Activated naive CD4-positive, alpha-beta T cell treated with anti-CD3 and anti-CD28 coated beads, Interleukin-2, amount 10 ng/mL, durations not matched to agents 7 days and 5 days (primary cell): ENCODE data around the gene PPM1N.

Experiments used
- CTCF ChIA-PET: fragments of 350-600 bp; sonication (Branson Sonifier 250); formaldehyde crosslinking; loops from one replicate; lab custom pipeline; 2021; ENCODE audit warnings: antibody characterized with exemption; lab: Charles Lee
- DNase-seq: peaks from one replicate; pipeline ENCODE4 v3.0.0-alpha.2; 2020
- H3K27ac Mint-ChIP-seq: one replicate; pipeline ENCODE4 v1.8.0; 2021; ENCODE audit warnings: mild to moderate bottlenecking, moderate library complexity, mixed read lengths
- H3K27me3 Mint-ChIP-seq: one replicate; pipeline ENCODE4 v1.8.0; 2021; ENCODE audit warnings: mild to moderate bottlenecking, mixed read lengths
- H3K36me3 Mint-ChIP-seq: one replicate; pipeline ENCODE4 v1.8.0; 2021; ENCODE audit warnings: mixed read lengths
- H3K4me1 Mint-ChIP-seq: one replicate; pipeline ENCODE4 v1.8.0; 2021; ENCODE audit warnings: mixed read lengths
- H3K4me3 Mint-ChIP-seq: one replicate; pipeline ENCODE4 v1.8.0; 2021; ENCODE audit warnings: mild to moderate bottlenecking, moderate library complexity, mixed read lengths
- H3K9me3 Mint-ChIP-seq: one replicate; pipeline ENCODE4 v1.8.0; 2021; ENCODE audit warnings: mixed read lengths

Gene PPM1N

GRCh38 chr19:45528149-45528743 is 30.0 kb downstream of the PPM1N start:
- Mint-ChIP-seq H3K27me3 (peaks cover 21% of the 10 kb centered on the region), H3K36me3 (peaks cover 31% of the 10 kb centered on the region), H3K27ac (no peak overlapping the region), H3K4me3 (no peak overlapping the region), H3K9me3 (peaks cover 8% of the 10 kb centered on the region), H3K4me1 (peaks cover 22% of the 10 kb centered on the region)
- CTCF ChIA-PET, result interaction anchor here (1.7 kb wide), 1 partner anchor 30 kb away, joined by 4 read pairs; no protein-coding TSS in a partner anchor
- DNase-seq, result no peak

GRCh38 chr19:45528744-45529419 is 30.6 kb downstream of the PPM1N start:
- Mint-ChIP-seq H3K9me3 (peaks cover 8% of the 10 kb centered on the region), H3K27ac (no peak overlapping the region)
- CTCF ChIA-PET, result interaction anchor here (1.0 to 1.7 kb wide), 2 partner anchors 29 to 46 kb away, joined by 3 to 4 read pairs; no protein-coding TSS in a partner anchor

GRCh38 chr19:45529420-45529785 is 31.2 kb downstream of the PPM1N start:
- H3K9me3 Mint-ChIP-seq, result peaks cover 8% of the 10 kb centered on the region
- H3K36me3 Mint-ChIP-seq, result peaks cover 20% of the 10 kb centered on the region
- no peak overlapping the region for H3K27ac Mint-ChIP-seq
- peaks cover 21% of the 10 kb centered on the region for H3K27me3 Mint-ChIP-seq
- H3K4me1 Mint-ChIP-seq, result peaks cover 15% of the 10 kb centered on the region
- DNase-seq, result no peak
- CTCF ChIA-PET, result interaction anchor here (1.0 to 1.7 kb wide), 2 partner anchors 29 to 46 kb away, joined by 3 to 4 read pairs; no protein-coding TSS in a partner anchor
- no peak overlapping the region for H3K4me3 Mint-ChIP-seq

More at GRCh38 chr19:45528744-45529419, 30.6 kb downstream of the PPM1N start:
- peaks cover 21% of the 10 kb centered on the region for H3K27me3 Mint-ChIP-seq
- H3K4me1 Mint-ChIP-seq, result peaks cover 16% of the 10 kb centered on the region
- H3K36me3 Mint-ChIP-seq, result peaks cover 24% of the 10 kb centered on the region
- DNase-seq, result no peak
- H3K4me3 Mint-ChIP-seq, result no peak overlapping the region

GRCh38 chr19:45531349-45531748 is 33.1 kb downstream of the PPM1N start:
- H3K27ac Mint-ChIP-seq, result no peak overlapping the region
- CTCF ChIA-PET, result interaction anchor here (1.1 kb wide), 2 partner anchors 12 to 27 kb away, joined by 3 to 4 read pairs; no protein-coding TSS in a partner anchor
- H3K36me3 Mint-ChIP-seq, result peaks cover 13% of the 10 kb centered on the region
- H3K4me1 Mint-ChIP-seq, result peaks cover 15% of the 10 kb centered on the region
- no peak overlapping the region for H3K4me3 Mint-ChIP-seq
- DNase-seq, result no peak
- peaks cover 21% of the 10 kb centered on the region for H3K27me3 Mint-ChIP-seq
- H3K9me3 Mint-ChIP-seq, result peaks cover 8% of the 10 kb centered on the region

GRCh38 chr19:45539459-45539858 is 41.2 kb downstream of the PPM1N start:
- DNase-seq, result no peak
- no peaks in the 10 kb centered on the region for H3K36me3 Mint-ChIP-seq
- no peak overlapping the region for H3K4me3 Mint-ChIP-seq
- no peak overlapping the region for H3K27ac Mint-ChIP-seq
- H3K9me3 Mint-ChIP-seq, result peaks cover 7% of the 10 kb centered on the region
- no peaks in the 10 kb centered on the region for H3K27me3 Mint-ChIP-seq
- H3K4me1 Mint-ChIP-seq, result peaks cover 6% of the 10 kb centered on the region
- CTCF ChIA-PET, result no interaction called here

GRCh38 chr19:45542234-45542668 is 44.0 kb downstream of the PPM1N start:
- no peak overlapping the region for H3K27ac Mint-ChIP-seq
- H3K9me3 Mint-ChIP-seq, result peaks cover 7% of the 10 kb centered on the region
- CTCF ChIA-PET, result interaction anchor here (1.9 to 2.8 kb wide), 2 partner anchors 16 to 57 kb away, joined by 6 to 10 read pairs; no protein-coding TSS in a partner anchor
- H3K36me3 Mint-ChIP-seq, result no peaks in the 10 kb centered on the region
- H3K27me3 Mint-ChIP-seq, result no peaks in the 10 kb centered on the region
- H3K4me3 Mint-ChIP-seq, result no peak overlapping the region
- no peak for DNase-seq
- H3K4me1 Mint-ChIP-seq, result peaks cover 6% of the 10 kb centered on the region

- H3K27me3 Mint-ChIP-seq, result no peaks in the 10 kb centered on the region
- DNase-seq, result no peak
- no peaks in the 10 kb centered on the region for H3K9me3 Mint-ChIP-seq
- H3K27ac Mint-ChIP-seq, result no peak overlapping the region
- H3K4me3 Mint-ChIP-seq, result no peak overlapping the region
- H3K4me1 Mint-ChIP-seq, result peaks cover 6% of the 10 kb centered on the region
- CTCF ChIA-PET, result interaction anchor here (1.6 kb wide), 1 partner anchor 11 kb away, joined by 8 read pairs; no protein-coding TSS in a partner anchor
- H3K36me3 Mint-ChIP-seq, result no peaks in the 10 kb centered on the region
Observed at GRCh38 chr19:45547211-45547770, 49.0 kb downstream of the PPM1N start.

- peaks cover 3% of the 10 kb centered on the region for H3K36me3 Mint-ChIP-seq
- H3K4me3 Mint-ChIP-seq, result no peak overlapping the region
- no peak overlapping the region for H3K27ac Mint-ChIP-seq
- CTCF ChIA-PET, result interaction anchor here (1.5 to 1.6 kb wide), 2 partner anchors 10 kb away, joined by 6 to 8 read pairs; no protein-coding TSS in a partner anchor
- H3K27me3 Mint-ChIP-seq, result no peaks in the 10 kb centered on the region
- no peak for DNase-seq
- no peaks in the 10 kb centered on the region for H3K9me3 Mint-ChIP-seq
- peaks cover 6% of the 10 kb centered on the region for H3K4me1 Mint-ChIP-seq
Observed at GRCh38 chr19:45547965-45548609, 49.8 kb downstream of the PPM1N start.
